Fibroblast of mammary gland (primary cell): Measurements from ENCODE around the gene LENEP.

Source experiments
- DNase-seq: peaks from one replicate; pipeline ENCODE4 v3.0.0-alpha.2; 2010; ENCODE audit warnings: low read depth
- H3K4me3 ChIP-seq: 2 replicates; pipeline ENCODE4 v1.5.1; 2011; ENCODE audit warnings: low read depth, mild to moderate bottlenecking, low read length, moderate library complexity; ENCODE audit not compliant: control insufficient read depth
- TF ChIP-seq, protein P1 (sequence below): conservative IDR thresholded peaks from 2 replicates; pipeline ENCODE4 v1.5.1; 2011; ENCODE audit warnings: low read depth, low read length, inconsistent platforms; ENCODE audit not compliant: control insufficient read depth, insufficient read depth

LENEP gene

DNA sequence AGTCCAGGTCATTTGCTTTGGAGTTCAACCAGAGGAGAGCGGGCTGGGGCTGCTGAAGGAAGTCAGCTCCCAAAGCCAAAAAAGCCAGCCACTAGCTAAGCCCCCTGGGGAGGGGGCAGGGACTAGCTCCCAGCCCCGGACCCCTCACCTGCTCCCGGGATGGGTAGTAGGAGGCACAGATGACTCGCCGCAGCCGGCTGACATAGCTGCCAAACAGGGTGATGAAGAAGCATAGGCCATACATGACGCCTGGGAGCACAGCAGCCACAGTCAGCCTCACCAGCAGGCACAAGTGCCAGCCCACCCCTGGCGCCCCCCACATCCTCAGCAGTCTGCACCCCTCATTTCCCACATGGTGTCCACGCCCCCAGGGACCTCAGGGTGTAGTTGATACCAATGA lies 32.8 kb downstream of the LENEP start:
- no peak overlapping the region for H3K4me3 ChIP-seq
- DNase-seq: no peak
- TF ChIP-seq, protein P1, sequence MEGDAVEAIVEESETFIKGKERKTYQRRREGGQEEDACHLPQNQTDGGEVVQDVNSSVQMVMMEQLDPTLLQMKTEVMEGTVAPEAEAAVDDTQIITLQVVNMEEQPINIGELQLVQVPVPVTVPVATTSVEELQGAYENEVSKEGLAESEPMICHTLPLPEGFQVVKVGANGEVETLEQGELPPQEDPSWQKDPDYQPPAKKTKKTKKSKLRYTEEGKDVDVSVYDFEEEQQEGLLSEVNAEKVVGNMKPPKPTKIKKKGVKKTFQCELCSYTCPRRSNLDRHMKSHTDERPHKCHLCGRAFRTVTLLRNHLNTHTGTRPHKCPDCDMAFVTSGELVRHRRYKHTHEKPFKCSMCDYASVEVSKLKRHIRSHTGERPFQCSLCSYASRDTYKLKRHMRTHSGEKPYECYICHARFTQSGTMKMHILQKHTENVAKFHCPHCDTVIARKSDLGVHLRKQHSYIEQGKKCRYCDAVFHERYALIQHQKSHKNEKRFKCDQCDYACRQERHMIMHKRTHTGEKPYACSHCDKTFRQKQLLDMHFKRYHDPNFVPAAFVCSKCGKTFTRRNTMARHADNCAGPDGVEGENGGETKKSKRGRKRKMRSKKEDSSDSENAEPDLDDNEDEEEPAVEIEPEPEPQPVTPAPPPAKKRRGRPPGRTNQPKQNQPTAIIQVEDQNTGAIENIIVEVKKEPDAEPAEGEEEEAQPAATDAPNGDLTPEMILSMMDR: no peak

- H3K4me3 ChIP-seq: no peak overlapping the region
- TF ChIP-seq, protein P1: no peak
- DNase-seq: peak; percentile 35
Observed at GRCh38 chr1:155026588-155026987, 33.2 kb downstream of the LENEP start.

- no peak for DNase-seq
- TF ChIP-seq, protein P1: no peak
- no peak overlapping the region for H3K4me3 ChIP-seq
Observed at GRCh38 chr1:155029513-155030242, 36.3 kb downstream of the LENEP start.

DNA sequence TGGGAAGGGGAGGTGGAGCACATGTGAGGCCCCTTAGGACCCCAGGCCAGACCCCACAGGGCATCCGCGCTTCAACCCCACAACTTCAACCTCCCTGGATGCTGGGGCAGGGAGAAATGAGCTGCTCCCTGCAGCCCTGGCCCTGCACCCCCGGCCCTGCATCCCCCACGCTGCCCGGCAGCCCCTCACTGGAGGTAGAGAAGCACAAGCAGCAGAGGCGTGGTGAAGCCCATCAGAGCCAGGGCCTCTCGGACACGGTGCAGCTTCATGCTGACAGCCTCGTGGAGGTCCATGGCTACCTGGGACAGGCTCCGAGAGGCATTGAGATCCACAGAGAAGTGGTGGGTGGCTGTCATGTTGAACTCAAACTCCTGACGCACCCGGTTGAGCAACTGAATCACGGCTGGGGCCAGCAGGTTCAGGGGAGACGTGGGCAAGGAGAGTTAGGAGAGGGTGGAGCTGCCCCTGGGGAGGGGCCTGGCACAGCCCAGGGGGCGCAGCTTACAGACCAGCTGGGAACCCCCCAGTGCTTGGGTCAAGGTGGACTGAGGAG lies 36.9 kb downstream of the LENEP start:
- DNase-seq: no peak
- H3K4me3 ChIP-seq: no peak overlapping the region
- TF ChIP-seq, protein P1: no peak

DNA sequence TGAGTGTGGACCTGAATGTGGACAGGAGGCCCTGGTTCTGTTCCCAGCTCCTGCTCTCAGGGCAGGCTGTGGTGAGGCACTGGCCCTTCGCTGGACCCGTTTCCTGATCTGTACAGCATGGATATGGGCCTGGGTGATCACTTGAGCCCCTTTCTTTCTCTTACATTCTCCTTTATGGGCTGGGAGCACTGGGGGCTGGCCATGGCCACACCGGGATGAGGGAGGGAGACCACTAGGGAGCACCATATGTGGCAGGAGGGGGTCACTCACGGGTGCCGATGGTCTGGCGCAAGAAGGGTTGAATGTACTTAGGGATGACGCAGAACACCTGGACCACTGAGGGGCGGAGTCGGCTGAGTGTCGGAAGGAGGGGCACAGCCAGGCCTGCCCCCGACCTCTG lies 37.5 kb downstream of the LENEP start:
- DNase-seq: no peak
- H3K4me3 ChIP-seq: no peak overlapping the region
- TF ChIP-seq, protein P1: no peak

GRCh38 chr1:155032886-155033285 lies 39.5 kb downstream of the LENEP start:
- DNase-seq: no peak
- TF ChIP-seq, protein P1: no peak

More at GRCh38 chr1:155032886-155033285, 39.5 kb downstream of the LENEP start:
- no peak overlapping the region for H3K4me3 ChIP-seq
